HG02571 (cell line): ENCODE data around the gene PROK1.

ENCODE experiments used
- ATAC-seq: cut with Tn5 transposase; IDR thresholded peaks from one replicate; pipeline ENCODE4 v1.9.1; 2021; ENCODE audit warnings: mild to moderate bottlenecking, moderate library complexity; ENCODE audit not compliant: unreplicated experiment

Gene PROK1

GRCh38 chr1:110487726-110488125 lies 36.8 kb downstream of the PROK1 start:
- no peak for ATAC-seq

DNA sequence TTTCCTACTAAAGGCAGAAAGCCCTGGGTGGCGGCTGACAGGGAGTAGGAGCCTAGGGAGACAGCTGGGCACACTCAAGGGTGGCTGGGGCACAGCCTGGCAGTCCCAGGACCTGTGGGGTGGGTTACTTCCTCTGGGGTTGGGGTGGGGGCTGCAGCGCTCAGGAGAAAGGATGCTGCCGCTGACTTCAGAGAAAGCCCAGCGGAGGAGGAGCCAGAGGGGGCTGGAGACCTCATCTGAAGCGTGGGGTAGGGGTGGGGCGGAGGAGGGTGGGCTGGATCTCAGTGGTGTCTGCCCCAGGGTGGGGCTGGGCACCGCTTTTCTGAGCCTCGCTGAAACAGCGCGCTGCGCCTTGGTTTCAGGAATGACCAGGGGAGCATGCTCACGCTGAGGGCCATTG lies 37.2 kb downstream of the PROK1 start:
- ATAC-seq: no peak

- ATAC-seq: no peak
Measured at GRCh38 chr1:110488867-110489266, 37.9 kb downstream of the PROK1 start.

DNA sequence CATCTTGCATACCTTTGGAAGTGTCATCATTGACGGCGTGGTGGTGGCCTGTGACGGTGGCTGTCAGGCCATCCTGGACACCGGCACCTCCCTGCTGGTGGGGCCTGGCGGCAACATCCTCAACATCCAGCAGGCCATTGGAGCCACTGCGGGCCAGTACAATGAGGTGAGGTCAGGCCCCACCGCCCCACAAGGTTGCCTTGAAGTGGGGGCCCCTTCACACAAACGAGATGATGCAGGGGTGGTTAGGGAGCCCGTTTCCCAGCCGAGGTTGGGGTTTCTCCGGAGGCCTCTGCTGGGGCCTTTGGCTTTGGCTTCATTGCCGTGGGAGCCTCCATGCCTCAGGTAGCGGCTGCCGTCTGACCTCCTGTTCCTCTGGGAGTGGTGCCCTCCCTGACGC lies 38.5 kb downstream of the PROK1 start:
- no peak for ATAC-seq

GRCh38 chr1:110489973-110490542 lies 39.1 kb downstream of the PROK1 start:
- no peak for ATAC-seq

DNA sequence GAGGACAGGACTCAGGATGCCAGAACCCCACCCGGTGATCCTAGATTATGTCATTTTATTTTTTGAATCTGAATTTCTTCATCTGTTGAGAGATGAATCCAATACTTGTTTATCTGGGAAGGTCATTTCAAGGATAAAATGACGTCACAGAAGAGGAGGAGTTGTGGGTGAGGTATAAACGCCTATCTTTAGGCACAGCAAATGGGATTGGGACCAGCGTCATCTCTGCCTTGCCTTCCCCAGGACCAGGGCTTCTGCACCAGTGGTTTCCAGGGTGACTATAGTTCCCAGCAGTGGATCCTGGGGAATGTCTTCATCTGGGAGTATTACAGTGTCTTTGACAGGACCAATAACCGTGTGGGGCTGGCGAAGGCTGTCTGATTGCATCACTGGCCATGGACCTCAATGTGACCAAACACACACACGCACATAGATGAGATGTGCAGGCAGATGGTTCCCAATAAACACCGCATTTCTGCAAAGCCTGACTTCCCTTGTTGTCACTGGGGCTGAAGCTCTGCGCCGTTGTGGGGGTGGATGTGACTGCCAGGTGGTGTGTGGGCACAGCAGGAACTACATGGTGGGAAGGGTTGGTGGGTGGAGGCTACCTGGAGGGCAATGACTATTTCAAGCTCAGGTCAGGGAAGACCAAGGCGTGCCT lies 40.0 kb downstream of the PROK1 start:
- ATAC-seq: no peak

- no peak for ATAC-seq
Measured at GRCh38 chr1:110492573-110492972, 41.6 kb downstream of the PROK1 start.

- ATAC-seq: no peak
Measured at GRCh38 chr1:110493059-110493699, 42.2 kb downstream of the PROK1 start.

- no peak for ATAC-seq
Measured at GRCh38 chr1:110494036-110494435, 43.1 kb downstream of the PROK1 start.

- ATAC-seq: no peak
Measured at GRCh38 chr1:110494522-110495406, 43.8 kb downstream of the PROK1 start.

- no peak for ATAC-seq
Measured at GRCh38 chr1:110495926-110496600, 45.1 kb downstream of the PROK1 start.

GRCh38 chr1:110498270-110498669 lies 47.3 kb downstream of the PROK1 start:
- ATAC-seq: no peak

DNA sequence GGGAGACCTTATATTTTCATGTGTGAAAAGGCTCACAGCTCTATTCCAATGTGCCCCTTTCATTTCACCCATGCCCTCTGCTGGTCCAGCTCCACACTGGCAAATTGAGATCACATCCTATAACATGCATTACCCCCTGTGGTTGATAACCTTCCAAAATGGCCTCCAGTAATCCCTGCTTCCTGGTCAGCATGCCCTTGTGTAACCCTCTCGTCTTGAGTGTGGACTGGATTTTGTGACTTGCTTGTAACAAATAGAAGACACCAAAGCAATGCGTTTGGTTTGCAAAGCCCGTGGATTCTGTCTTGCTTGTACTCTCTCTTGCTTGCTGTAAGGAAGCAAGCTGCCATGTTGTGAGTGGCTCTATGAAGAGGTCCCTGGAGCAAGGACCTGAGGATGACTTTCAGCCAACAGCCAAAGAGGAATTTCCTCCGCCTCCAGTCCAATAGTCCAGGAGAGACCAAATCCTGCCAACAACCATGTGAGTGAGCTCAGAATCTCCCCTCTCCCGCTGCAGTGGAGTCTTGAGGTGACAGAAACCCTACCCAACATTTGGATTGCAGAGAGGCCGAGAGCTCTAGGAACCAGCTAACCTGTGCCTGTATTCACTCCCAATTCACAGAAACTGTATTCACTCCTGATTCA lies 50.7 kb downstream of the PROK1 start:
- ATAC-seq: no peak

DNA sequence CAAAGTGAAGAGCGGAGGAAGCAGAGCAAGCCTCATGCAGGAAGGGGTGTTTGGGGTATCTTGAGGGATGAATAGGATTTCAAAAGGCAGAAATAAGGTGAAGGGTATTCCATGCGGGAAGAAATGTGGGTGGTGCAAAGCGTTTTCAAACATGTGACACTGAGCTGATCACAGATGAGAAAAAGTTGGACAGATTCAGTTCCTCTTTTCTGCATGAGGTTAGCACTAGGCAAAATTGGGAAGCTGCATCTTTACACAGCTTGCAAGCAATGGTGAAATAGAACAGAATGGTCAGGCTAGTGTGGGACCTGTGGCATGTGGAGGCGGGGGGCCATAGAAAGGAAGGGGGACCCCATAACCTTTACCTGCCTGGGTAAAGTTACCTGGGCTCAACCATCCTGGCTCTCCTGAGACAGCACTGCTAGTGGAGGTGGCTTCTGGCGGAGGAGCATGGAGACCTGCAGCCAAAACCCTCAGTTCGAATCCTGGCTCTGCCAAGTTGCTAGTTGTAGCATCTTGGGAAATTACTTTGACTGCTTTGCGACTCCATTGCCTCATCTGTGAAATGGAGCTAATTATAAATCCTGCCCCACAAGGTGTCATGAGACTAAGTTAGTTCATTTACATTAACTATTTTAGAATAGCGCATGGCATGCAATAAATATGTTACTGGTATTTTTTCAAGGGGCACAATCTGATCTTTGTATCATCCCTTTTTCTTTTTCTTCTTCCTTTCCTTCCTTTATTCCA lies 51.6 kb downstream of the PROK1 start:
- no peak for ATAC-seq

- no peak for ATAC-seq
Measured at GRCh38 chr1:110503471-110503870, 52.5 kb downstream of the PROK1 start.

- no peak for ATAC-seq
Measured at GRCh38 chr1:110504226-110504625, 53.3 kb downstream of the PROK1 start.

DNA sequence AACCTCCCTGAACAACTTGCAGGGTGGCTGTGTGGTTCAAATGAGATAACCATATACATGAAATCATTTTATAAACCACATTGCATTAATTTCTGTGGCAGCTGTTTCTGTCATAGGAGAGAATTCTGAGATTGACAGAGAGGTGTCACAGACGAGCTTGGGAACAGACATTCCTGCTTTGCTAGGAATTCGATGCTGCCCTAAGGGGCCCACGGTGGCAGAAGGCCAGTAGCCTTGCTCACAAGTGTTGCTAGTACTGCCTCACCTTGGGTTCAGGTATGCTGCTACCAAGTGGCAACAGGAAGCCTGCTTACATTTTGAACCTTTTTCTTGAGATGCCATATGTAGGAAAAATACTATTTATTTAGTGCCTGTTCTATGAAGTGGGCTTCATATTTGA lies 54.6 kb downstream of the PROK1 start:
- no peak for ATAC-seq

GRCh38 chr1:110506541-110506940 lies 55.6 kb downstream of the PROK1 start:
- ATAC-seq: no peak
